Activated B cell treated with CpG ODN at 0.5 μM for 24 hours (primary cell): Measurements from ENCODE around the gene FGF12. TPM values are rescaled to one million over a fixed set of nuclear protein-coding genes. Genes with fewer than 3 reads are reported as not detected.

ENCODE experiments used
- ATAC-seq: fragments of 200-7000 bp; cut with Tn5 transposase; one replicate; pipeline ENCODE4 v1.10.0; 2021; ENCODE audit warnings: low read depth, mild to moderate bottlenecking, moderate library complexity
- CTCF ChIA-PET: fragments of 350-600 bp; sonication (Branson Sonifier 250); formaldehyde crosslinking; loops from one replicate; lab custom pipeline; 2021; ENCODE audit warnings: antibody characterized with exemption; lab: Charles Lee
- POLR2A ChIA-PET: fragments of 350-600 bp; sonication (Branson Sonifier 250); formaldehyde crosslinking; loops from one replicate; lab custom pipeline; 2021; ENCODE audit warnings: antibody characterized with exemption; lab: Charles Lee
- DNase-seq: peaks from one replicate; pipeline ENCODE4 v3.0.0; 2022
- H3K27ac Mint-ChIP-seq: one replicate; pipeline ENCODE4 v1.8.0; 2020; ENCODE audit warnings: mixed read lengths
- H3K27me3 Mint-ChIP-seq: one replicate; pipeline ENCODE4 v1.8.0; 2021; ENCODE audit warnings: mixed read lengths
- H3K36me3 Mint-ChIP-seq: one replicate; pipeline ENCODE4 v1.8.0; 2021; ENCODE audit warnings: low read depth, mixed read lengths
- H3K4me1 Mint-ChIP-seq: one replicate; pipeline ENCODE4 v1.8.0; 2021; ENCODE audit warnings: mixed read lengths
- H3K4me3 Mint-ChIP-seq: one replicate; pipeline ENCODE4 v1.8.0; 2020; ENCODE audit warnings: mild to moderate bottlenecking, mixed read lengths
- H3K9me3 Mint-ChIP-seq: one replicate; pipeline ENCODE4 v1.8.0; 2020; ENCODE audit warnings: mixed read lengths
- intact Hi-C: fragments of 100-400 bp; cut with micrococcal nuclease; formaldehyde crosslinking; loops from one replicate; pipeline ENCODE4 v1.15.1; 2024
- total RNA-seq: library from RNA; stranded (reverse); gene quantifications from 2 replicates; pipeline ENCODE4 v1.2.3, GENCODE V29; 2022
- TF ChIP-seq, protein P1 (sequence below): fragments of 200-600 bp; IDR thresholded peaks from one replicate; pipeline ENCODE4 v1.8.0; 2022; ENCODE audit warnings: antibody characterized with exemption, mild to moderate bottlenecking

FGF12 gene
- total RNA-seq, 1 donor from 2014 or later = not detected

DNA sequence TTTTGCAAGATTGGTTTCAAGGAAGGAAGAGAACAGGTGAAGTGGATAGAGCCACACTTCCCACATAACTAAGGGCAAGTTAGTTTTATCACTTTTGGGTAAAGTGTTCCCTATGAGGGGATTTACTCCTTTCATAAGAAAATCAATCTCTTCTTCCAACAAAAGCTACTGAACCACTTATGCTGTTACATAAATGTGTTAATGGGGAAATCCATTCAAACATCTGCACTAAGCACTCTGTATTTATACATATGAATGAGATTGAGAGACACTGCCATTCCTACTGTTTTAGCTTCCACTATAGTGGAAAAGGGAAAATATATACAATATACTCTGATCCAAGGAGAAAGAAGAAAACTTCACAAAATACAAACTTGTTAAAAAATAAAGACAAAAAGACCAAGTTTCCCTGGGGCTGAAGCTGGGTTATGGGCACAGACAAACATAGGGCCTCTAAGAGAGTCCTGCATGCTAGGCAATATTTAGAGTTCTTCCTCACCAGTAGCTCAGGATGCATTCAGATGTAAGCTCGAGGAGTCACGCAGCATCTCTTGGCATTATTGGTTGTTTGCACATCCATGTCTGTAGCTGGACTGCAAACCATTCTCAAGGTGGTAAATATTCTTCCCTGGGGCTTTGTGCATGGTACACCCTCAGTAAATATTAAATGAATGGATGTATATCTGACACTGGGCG lies 454.2 kb downstream of the FGF12 start:
- ATAC-seq (no peak), DNase-seq (no peak)
- Mint-ChIP-seq H3K27me3 (no peaks in the 10 kb centered on the region), H3K36me3 (no peaks in the 10 kb centered on the region), H3K4me1 (no peaks in the 10 kb centered on the region), H3K4me3 (no peak overlapping the region), H3K27ac (no peak overlapping the region), H3K9me3 (no peaks in the 10 kb centered on the region)
- TF ChIP-seq, protein P1, sequence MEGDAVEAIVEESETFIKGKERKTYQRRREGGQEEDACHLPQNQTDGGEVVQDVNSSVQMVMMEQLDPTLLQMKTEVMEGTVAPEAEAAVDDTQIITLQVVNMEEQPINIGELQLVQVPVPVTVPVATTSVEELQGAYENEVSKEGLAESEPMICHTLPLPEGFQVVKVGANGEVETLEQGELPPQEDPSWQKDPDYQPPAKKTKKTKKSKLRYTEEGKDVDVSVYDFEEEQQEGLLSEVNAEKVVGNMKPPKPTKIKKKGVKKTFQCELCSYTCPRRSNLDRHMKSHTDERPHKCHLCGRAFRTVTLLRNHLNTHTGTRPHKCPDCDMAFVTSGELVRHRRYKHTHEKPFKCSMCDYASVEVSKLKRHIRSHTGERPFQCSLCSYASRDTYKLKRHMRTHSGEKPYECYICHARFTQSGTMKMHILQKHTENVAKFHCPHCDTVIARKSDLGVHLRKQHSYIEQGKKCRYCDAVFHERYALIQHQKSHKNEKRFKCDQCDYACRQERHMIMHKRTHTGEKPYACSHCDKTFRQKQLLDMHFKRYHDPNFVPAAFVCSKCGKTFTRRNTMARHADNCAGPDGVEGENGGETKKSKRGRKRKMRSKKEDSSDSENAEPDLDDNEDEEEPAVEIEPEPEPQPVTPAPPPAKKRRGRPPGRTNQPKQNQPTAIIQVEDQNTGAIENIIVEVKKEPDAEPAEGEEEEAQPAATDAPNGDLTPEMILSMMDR = no peak
- CTCF ChIA-PET = interaction anchor here (0.7 kb wide), 1 partner anchor 23 kb away, joined by 4 read pairs; no protein-coding TSS in a partner anchor
- intact Hi-C loops = no loop called here
- POLR2A ChIA-PET = no interaction called here

DNA sequence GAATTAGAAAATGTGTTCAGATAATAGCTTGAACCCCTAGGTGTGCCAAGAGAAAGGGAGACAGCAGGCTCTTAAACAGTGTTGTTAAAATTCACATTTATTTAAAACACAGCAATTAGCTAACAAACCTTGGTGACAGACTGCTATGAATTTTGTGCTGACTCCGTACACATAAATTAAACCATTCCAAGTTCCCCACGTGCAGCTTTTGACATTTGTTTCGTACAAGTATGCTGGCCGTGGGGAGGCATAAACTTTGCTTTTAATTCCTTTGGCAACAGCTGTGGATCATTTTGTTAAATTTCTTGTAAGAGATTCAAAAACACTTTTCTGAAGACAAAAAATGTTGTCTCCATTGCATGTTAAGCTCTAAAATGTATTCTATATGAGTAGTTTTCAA lies 465.3 kb downstream of the FGF12 start:
- CTCF ChIA-PET = no interaction called here
- DNase-seq = no peak
- Mint-ChIP-seq H3K36me3 (no peaks in the 10 kb centered on the region), H3K4me1 (no peaks in the 10 kb centered on the region), H3K27ac (no peak overlapping the region), H3K27me3 (no peaks in the 10 kb centered on the region), H3K9me3 (no peaks in the 10 kb centered on the region), H3K4me3 (no peak overlapping the region)
- TF ChIP-seq, protein P1 = no peak
- ATAC-seq = no peak
- POLR2A ChIA-PET = no interaction called here
- intact Hi-C loops = no loop called here

DNA sequence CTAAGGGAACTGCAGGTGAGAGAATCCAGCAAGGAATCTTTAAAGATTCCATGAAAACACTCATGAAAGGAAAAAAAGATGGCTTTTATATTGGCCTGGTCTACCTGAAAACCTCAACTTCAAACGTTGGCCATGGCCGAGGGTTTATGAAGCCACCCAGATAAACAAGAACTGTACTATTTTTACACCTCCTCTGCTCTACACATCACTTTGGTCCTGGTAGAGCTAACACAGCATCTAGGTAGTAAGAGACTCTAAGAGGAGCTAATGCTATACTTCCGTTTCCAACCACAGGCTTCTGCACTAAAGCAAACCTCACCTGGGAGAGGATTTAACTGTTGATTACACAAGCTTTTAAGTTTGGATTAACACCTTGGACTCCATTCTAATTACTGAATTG lies 466.2 kb downstream of the FGF12 start:
- Mint-ChIP-seq H3K27ac (no peak overlapping the region), H3K4me1 (no peaks in the 10 kb centered on the region), H3K4me3 (no peak overlapping the region), H3K9me3 (no peaks in the 10 kb centered on the region), H3K27me3 (no peaks in the 10 kb centered on the region), H3K36me3 (no peaks in the 10 kb centered on the region)
- ChIA-PET POLR2A (no interaction called here), CTCF (no interaction called here)
- no peak for ATAC-seq
- intact Hi-C loops = no loop called here
- DNase-seq = no peak
- TF ChIP-seq, protein P1 = no peak

DNA sequence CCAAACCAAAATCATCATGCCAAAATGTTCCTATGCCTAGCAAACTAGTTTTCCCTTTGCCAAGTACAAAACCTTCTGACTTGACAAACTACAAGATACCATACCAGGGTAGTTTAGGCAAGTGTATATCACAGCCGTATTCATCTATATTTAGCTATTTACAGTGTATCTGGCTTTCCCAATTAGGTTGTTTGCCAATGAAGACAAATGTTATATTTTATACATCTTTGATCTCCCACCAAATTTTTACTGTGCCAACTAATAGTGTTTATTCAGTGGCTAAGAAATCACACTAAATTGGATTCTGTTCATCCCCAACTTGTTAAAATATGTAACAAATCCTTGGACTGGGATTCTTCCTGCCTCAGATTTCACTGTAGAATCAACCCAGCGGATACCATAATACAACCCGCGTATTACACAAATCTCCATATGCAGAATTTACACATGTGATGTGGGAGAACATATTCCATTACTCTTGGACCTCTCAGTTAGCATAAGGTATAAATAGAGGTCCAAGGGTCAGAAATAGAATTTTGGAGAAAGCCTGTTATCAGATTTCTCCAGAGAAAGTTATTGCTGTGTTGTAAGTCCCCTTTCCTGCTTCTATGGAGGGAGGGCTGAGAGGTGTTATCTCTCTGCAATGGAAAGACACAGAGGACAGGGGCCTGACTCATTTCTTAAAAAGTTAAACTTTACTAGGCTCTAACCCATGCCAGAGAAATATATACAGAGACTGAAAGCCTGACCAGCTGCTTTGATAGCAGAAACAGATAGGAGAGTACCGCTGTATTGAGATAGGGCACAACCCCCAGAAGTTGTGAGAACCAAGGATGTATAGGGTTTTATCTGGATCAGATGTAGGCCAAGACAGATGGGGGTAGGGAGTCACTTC lies 467.0 kb downstream of the FGF12 start:
- Mint-ChIP-seq H3K27me3 (no peaks in the 10 kb centered on the region), H3K4me3 (no peak overlapping the region), H3K4me1 (no peaks in the 10 kb centered on the region), H3K36me3 (no peaks in the 10 kb centered on the region), H3K9me3 (no peaks in the 10 kb centered on the region), H3K27ac (no peak overlapping the region)
- intact Hi-C loops = no loop called here
- ATAC-seq = no peak
- TF ChIP-seq, protein P1 = no peak
- POLR2A ChIA-PET = no interaction called here
- CTCF ChIA-PET = no interaction called here
- no peak for DNase-seq

DNA sequence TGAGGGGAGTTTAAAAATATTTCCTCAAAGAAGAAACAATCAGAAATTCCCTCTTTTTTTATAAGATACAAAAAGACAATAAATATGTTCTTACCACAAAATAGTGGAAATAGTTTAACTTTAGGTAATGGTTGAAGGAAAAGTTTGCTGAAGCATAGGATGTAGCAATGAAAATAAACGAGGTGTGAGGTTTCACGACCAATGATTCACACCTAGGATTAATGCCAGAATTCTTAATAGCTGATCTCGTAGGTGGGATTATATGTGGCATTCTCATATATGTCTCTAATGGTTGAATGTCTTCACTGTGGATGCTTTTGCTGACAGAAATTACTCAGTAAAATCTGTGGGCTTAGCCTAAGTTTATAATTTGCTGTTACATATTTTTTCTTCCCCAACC lies 467.7 kb downstream of the FGF12 start:
- intact Hi-C loops = no loop called here
- POLR2A ChIA-PET = no interaction called here
- ATAC-seq = no peak
- Mint-ChIP-seq H3K27ac (no peak overlapping the region), H3K4me1 (no peaks in the 10 kb centered on the region), H3K36me3 (no peaks in the 10 kb centered on the region), H3K27me3 (no peaks in the 10 kb centered on the region), H3K4me3 (no peak overlapping the region), H3K9me3 (no peaks in the 10 kb centered on the region)
- TF ChIP-seq, protein P1 = no peak
- CTCF ChIA-PET = no interaction called here
- DNase-seq = no peak
